Fibroblast of skin of right quadriceps (primary cell): ENCODE results near the gene ADAMTS10.
"Not testable (repeated sequence)": the region's sequence is repeated elsewhere in the genome, so short reads cannot be mapped to it uniquely, and the experiment has no call there.

Experiments
- DNase-seq: peaks from one replicate; pipeline ENCODE4 v3.0.0-alpha.2; 2013

ADAMTS10 gene

GRCh38 chr19:8622886-8623285 is 12.4 kb upstream of the ADAMTS10 start:
- not testable (repeated sequence) for DNase-seq

GRCh38 chr19:8618751-8619150 is 8.2 kb upstream of the ADAMTS10 start:
- no peak for DNase-seq

DNA sequence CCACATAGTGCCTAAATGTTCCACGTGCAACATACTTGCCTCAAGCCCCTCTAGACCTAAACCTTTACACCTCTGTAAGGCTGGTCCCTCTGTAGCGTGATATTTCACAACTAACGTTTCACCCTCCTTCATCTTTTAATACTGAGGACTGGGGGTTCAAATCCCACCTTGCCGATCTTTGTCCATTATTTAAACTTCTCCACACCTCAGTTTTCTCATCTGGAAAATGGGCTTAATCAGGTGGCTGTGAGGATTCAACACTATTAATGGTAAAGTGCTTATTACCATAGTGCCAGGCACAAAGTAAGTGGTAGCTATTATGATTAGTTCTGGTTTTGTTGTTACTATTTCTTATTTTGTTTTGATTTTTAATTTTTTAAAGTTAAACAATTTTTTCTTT is 7.5 kb upstream of the ADAMTS10 start:
- no peak for DNase-seq

DNA sequence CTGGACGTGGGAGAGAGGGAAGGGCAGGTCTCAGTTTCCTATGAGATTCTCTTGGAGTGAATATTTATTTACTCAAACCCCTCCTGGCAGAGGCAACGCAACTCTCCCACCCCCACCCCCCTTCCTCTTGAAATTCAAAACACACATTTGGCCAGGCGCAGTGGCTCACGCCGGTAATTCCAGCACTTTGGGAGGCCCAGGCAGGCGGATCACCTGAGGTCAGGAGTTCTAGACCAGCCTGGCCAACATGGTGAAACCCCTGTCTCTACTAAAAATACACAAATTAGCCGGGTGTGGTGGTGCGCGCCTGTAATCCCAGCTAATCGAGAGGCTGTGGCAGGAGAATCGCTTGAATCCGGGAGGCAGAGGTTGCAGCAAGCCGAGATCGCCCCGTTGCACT is 6.8 kb upstream of the ADAMTS10 start:
- not testable (repeated sequence) for DNase-seq

GRCh38 chr19:8616861-8617260 is 6.3 kb upstream of the ADAMTS10 start:
- no peak for DNase-seq

DNA sequence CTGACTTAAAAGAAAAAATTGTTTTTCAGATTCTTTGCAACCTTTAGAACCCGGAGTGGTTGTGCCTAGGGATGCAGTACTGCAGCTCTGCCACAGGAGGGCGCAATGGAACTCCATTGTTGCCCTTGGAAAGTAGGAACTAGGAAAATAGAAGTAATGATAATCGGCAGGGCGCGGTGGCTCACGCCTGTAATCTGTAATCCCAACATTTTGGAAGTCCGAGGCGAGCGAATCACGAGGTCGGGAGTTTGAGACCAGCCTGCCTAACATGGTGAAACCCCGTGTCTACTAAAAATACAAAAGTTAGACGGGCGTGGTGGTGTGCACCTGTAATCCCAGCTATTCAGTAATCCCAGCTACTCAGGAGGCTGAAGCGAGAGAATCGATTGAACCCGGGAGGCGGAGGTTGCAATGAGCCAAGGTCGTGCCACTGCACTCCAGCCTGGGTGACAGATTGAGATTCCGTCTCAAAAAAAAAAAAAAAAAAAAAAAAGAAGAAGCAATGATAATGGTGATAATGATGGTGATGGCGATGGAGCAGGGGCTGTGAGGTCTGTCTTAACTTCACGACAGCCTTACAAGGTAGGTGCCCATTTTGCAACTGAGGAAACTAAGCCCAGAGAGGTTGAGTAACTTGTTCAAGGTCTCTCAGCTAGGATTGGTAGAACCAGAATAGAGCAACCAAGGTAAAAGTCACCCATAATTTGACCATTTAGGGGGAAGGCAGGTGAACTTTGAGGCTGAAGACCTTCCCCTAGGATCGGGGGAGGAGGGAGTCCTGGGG is 5.5 kb upstream of the ADAMTS10 start:
- peak; percentile 40 for DNase-seq

GRCh38 chr19:8615024-8615423 is 4.5 kb upstream of the ADAMTS10 start:
- peak; percentile 59 for DNase-seq

GRCh38 chr19:8614455-8614854 is 3.9 kb upstream of the ADAMTS10 start:
- DNase-seq, result no peak

- DNase-seq, result no peak
These were observed 2.3 kb upstream of the ADAMTS10 start for GRCh38 chr19:8612807-8613171.

- peak; percentile 85 for DNase-seq
These were observed 1.6 kb upstream of the ADAMTS10 start for GRCh38 chr19:8611877-8612806.

DNA sequence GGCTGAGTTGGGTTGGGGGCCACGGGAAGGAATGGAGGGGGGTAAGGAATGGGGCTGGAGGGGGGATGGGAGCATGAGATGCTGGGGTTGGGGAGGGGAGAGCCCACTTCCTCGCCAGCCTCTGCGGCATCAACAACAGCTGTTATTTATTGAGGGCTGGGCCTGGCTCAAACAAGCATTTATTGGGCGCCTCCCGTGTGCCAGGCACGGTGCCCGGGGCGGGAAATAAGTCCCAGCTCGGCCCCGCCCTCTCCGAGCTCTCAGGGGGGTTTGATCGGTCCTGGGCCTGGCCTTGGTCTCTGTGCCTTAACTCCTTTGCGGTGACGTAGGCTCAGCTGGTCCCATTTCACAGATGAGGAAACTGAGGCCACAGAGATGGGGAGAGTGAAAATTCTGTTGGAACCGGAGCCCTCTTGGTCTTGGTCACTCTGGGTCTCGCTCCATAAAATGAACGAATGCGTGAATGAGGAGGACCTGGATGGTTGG is 919 bp upstream of the ADAMTS10 start:
- peak; percentile 32 for DNase-seq

DNA sequence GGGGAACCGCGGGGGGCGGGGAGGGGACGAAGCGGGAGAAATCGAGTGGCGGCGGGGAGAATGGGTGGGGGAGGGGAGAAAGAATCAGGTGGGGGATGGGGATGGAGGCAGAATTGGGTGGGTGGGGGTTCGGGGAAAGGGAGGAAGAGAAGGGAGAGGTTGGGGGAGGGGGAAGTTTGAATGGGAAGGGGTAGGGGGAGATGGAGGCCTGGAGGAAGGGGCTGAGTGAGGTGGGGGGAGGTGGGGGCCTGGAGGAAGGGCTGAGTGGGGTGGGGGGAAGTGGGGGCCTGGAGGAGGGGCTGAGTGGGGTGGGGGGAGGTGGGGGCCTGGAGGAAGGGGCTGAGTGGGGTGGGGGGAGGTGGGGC is 403 bp upstream of the ADAMTS10 start:
- no peak for DNase-seq

DNA sequence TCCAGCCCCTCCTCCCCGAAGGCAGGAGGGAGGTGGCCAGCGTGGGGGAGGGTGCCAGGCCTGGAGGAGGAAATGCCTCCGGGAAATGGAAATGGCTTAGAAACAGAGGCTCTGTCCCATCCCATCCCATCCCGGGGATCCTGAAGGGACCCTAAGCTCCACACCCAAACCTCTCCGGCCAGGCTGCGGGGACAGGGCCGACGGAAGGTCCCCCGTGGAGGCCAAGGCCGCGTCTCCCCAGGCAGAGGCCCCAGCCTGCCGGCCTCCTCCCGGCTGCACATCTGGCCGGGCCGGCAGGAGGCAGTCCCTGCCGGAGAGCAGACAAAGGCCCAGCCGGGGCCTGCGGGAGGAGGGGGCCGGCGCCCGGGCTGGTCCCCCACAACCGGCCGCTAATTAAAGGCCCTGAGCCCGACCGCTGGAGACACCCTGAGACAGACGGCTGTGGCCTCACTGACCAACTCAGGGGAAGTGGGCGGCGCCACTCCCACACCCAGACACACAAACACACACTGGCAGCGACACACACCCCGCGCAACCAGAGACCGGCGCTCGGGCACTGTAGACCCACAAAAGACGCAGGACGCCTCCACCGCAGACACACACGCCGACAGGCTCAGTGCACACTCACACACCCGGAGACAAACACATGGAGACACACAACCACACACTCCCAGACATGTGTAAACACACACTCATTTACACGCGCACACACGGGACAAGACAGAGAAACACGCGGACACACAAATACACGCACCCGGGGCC is 1.1 kb downstream of the ADAMTS10 start:
- peak; percentile 62 for DNase-seq

DNA sequence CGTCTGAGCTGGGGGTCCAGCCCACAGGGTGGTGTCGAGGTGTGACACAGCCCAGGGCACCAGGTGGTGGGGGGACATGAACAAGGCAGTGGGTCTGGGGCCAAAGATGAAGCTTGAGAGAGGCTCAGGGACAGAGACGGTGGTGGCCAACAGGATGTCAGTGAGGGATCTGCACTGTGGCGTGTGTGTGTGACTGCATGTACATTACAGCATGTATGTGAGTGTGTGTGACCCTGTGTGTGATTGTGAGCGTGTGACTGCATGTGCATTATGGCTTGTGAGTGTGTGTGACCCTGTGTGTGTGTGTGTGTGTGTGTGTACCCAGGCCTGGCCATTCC is 1.6 kb downstream of the ADAMTS10 start:
- DNase-seq, result no peak

GRCh38 chr19:8607386-8607785 is 3.1 kb downstream of the ADAMTS10 start:
- DNase-seq, result peak; percentile 49

GRCh38 chr19:8605514-8605913 is 5.0 kb downstream of the ADAMTS10 start:
- no peak for DNase-seq

DNA sequence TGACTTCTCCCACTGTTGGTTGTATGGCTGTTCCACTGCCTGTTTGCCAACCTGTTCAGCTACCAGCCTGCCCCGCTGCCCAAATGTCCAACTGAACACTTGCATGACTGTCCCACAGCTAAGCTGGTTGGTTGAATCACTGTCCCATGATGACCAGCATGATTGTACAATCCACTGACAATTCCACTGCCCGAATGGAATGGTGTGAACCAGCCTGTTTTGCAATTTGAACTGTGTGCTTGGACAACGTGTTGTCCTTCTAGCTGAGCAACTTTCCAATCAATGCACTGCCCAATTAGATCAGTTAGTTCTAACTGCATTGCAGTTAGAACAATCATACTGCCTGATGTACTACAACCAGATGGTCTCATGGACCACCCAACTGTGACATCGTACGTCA is 8.7 kb downstream of the ADAMTS10 start:
- DNase-seq, result no peak

- DNase-seq, result no peak
These were observed 9.7 kb downstream of the ADAMTS10 start for GRCh38 chr19:8600816-8601215.

DNA sequence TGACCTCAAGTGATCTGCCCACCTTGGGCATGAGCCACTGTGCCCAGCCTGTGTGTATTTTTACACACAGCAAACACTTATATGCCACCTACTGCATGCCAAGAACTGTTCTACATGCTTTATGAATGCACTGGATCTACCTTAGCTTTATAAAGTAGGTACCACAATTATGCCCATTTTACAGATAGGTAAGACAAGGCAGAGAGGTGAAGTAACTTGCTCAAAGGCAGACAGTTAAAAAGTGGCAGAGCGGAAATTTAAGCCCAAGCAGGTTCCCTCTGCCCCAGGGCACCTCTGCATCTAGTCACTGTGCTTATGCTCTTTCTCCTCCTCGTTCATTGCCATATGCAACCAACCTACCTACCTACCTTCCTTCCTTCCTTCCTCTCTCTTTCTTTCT is 10.5 kb downstream of the ADAMTS10 start:
- DNase-seq, result no peak

DNA sequence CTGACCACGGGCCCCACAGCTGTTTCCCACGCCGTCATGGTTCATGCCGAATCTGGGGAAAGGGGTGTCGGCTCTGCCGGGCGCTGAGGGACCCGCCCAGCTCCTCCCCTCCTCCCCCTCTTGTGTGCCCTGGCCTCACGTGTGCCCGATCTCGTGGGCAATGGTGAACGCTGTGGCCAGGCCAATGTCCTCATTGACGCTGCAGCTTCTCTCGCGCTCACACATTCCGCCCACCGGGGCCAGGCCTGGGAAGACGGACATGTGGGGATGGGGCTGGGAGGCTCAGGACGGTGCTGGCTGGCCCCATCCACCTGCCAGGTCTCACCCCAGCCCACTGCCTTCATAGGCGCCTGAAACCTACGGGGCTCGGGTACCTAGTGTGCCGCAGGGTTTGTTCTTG is 14.3 kb downstream of the ADAMTS10 start:
- no peak for DNase-seq

DNA sequence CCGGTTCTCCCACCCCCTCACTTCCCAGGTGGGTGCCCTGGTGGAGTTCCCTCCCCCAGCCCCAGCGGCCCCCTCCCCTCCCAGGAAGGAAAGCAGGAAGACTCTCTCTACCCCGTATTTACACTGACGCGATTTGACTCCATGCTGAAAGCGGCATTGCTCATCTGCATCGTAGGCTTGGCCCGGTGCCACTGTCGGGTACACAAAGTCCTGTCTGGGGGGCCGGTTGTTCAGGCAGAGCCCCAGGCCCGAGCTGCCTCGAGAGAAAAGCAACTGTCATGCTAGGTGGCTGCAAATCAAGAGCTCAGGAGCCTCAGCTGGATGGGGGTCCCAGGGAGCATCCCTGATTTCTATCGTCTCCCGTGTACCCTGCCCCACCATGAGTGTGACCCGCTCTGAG is 14.9 kb downstream of the ADAMTS10 start:
- no peak for DNase-seq

DNA sequence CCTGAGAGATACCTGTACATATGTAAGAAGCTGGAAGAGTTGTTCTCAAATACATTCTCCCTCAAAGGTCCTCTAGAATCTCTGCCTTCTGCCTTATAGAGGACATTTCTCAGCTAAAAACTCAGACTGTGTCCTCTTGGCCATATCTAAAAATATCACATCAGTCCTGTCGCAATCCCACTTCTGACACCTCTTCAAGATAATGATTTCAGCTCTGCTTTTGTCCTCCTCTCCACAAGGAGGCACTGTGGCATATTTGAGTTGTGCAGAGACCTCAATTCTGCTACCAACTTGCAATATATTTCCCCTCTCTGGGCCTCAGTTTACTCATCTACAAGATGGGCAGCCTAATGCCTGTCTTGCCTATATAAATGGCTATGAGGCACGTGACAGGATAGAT is 16.6 kb downstream of the ADAMTS10 start:
- no peak for DNase-seq

DNA sequence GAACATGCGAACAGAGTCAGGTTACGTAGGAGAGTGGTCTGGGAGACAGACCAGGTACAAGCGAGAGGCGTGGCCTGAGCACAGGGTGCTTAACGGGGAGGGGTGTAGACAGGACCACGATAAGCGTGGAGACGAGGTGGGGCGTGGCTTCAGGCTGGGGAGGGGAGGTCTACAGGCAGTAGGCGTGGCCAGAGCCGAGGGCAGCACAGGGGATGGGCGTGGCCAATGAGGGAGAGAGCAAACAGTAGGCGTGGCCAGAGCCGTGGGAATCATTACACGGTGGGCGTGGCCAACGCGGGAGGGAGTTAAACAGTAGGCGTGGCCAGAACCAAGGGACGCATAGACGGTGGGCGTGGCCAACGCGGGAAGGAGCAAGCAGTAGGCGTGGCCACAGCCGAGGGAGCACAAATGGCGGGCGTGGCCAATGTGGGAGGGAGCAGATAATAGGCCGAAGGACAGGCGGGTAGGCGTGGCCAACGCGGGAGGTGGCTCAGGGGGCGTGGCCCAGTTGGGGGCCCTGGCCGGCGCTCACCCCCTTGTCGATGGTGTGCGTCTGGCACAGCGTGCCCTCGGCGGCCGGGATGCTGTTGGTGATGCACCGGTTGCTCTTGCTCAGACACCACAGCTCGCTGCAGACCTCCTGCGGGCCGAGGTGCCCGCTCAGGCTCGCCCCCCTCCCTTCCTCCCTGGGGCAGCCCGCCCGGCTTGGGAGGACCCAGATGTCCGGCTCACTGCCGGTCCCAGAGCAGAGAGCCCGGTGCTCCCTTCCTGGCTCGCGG is 18.1 kb downstream of the ADAMTS10 start:
- peak; percentile 95 for DNase-seq
